Measurements from ENCODE around the gene TALDO1. TPM values are rescaled to one million over a fixed set of nuclear protein-coding genes. Genes with fewer than 3 reads are reported as not detected.
A peak's percentile ranks its signal among the peaks of the same experiment; 100 is the strongest.

TALDO1 gene
- total and polyA plus RNA-seq, 8 donors = 50.3 to 83.9 (median 74.6) TPM

- no peak for TF ChIP-seq CTCF (IDR thresholded peaks at IDR 0.05)
- intact Hi-C loops (cut with DNase I) = no loop called here
- no peaks in the 10 kb centered on the region for H3K27me3 ChIP-seq
- no peak for DNase-seq
- WGBS, 2 donors = 89 to 97% methylated on average over 4 of the region's 4 CpGs
- ATAC-seq = no peak
- no peaks in the 10 kb centered on the region for H3K9me3 ChIP-seq
- no peak for FAIRE-seq
- H3K36me3 ChIP-seq = no peaks in the 10 kb centered on the region
- no peak overlapping the region for H3K27ac ChIP-seq
- H3K4me1 ChIP-seq = peaks cover 0 to 3% (median 0%) of the 10 kb centered on the region in 3 donors
- H3K4me3 ChIP-seq = no peak overlapping the region
These were observed 4.6 kb upstream of the TALDO1 start for GRCh38 chr11:742571-743201.

GRCh38 chr11:745428-745827, 1.8 kb upstream of the TALDO1 start:
- Histone ChIP-seq H3K9me3 (no peaks in the 10 kb centered on the region), H3K27me3 (no peaks in the 10 kb centered on the region), H3K4me3 (no peak overlapping the region), H3K27ac (no peak overlapping the region), H3K4me1 (peaks cover 0 to 15% (median 12%) of the 10 kb centered on the region in 3 donors), H3K36me3 (no peaks in the 10 kb centered on the region)
- 17 to 21% methylated on average over 1 of the region's 1 CpG for WGBS, 2 donors
- ATAC-seq (no peak), DNase-seq (no peak), FAIRE-seq (no peak)
- TF ChIP-seq CTCF (IDR thresholded peaks at IDR 0.05) = no peak
- intact Hi-C loops (cut with DNase I) = no loop called here

GRCh38 chr11:746289-747157, 741 bp upstream of the TALDO1 start:
- H3K36me3 ChIP-seq = no peaks in the 10 kb centered on the region
- H3K9me3 ChIP-seq = no peaks in the 10 kb centered on the region
- peak overlapping the region; percentile 74 to 82 (median 76) for H3K27ac ChIP-seq
- 22 to 31% methylated on average over 34 to 46 of the region's 46 CpGs for WGBS, 2 donors
- peaks cover 0 to 15% (median 12%) of the 10 kb centered on the region in 3 donors for H3K4me1 ChIP-seq
- peak overlapping the region; percentile 84 to 97 (median 88) for H3K4me3 ChIP-seq
- H3K27me3 ChIP-seq = no peaks in the 10 kb centered on the region
- FAIRE-seq (no peak), DNase-seq (peak in 1 of 6 donors; percentile 29), ATAC-seq (peak; percentile 30 to 42 (median 34))
- intact Hi-C loops (cut with DNase I) = no loop called here
- TF ChIP-seq CTCF (IDR thresholded peaks at IDR 0.05) = no peak

GRCh38 chr11:748007-748359, 719 bp downstream of the TALDO1 start:
- H3K27me3 ChIP-seq = no peaks in the 10 kb centered on the region
- ATAC-seq = peak in 3 of 4 donors; percentile 5 to 15 (median 11)
- no peak for FAIRE-seq

More at GRCh38 chr11:748007-748359, 719 bp downstream of the TALDO1 start:
- Histone ChIP-seq H3K4me3 (peak overlapping the region; percentile 84 to 97 (median 88)), H3K9me3 (no peaks in the 10 kb centered on the region), H3K27ac (peak overlapping the region; percentile 23 to 82 (median 75)), H3K4me1 (peaks cover 0 to 15% (median 12%) of the 10 kb centered on the region in 3 donors), H3K36me3 (no peaks in the 10 kb centered on the region)
- no peak for TF ChIP-seq CTCF (IDR thresholded peaks at IDR 0.05)
- intact Hi-C loops (cut with DNase I) = no loop called here
- peak in 2 of 6 donors; percentile 9 to 57 for DNase-seq
- 2 to 8% methylated on average over 18 of the region's 18 CpGs for WGBS, 2 donors

Measured in pancreas (tissue), 10 donors.